ENCODE measurements around the gene PARS2.

The PARS2 gene

GRCh38 chr1:54791880-54792522 lies 27.7 kb upstream of the PARS2 start:
- Histone ChIP-seq H3K9ac (ENCODE audit: low read depth in 1 of 2, low read length in 2 of 2) (no peak overlapping the region), H3K9me3 (ENCODE audit: control insufficient read depth in 1 of 2, low read length in 2 of 2) (no peaks in the 10 kb centered on the region), H3K4me1 (ENCODE audit: control insufficient read depth in 1 of 2, insufficient read depth in 2 of 2, low read length in 2 of 2) (peaks cover 31 to 34% of the 10 kb centered on the region in 2 donors), H3K27me3 (ENCODE audit: control insufficient read depth in 1 of 2, insufficient read depth in 2 of 2, low read length in 2 of 2) (no peaks in the 10 kb centered on the region), H3K36me3 (ENCODE audit: control insufficient read depth in 1 of 2, insufficient read depth in 2 of 2, low read length in 2 of 2) (peaks cover 6 to 28% of the 10 kb centered on the region in 2 donors), H3K4me3 (ENCODE audit: low read depth in 1 of 2, low read length in 2 of 2) (no peak overlapping the region), H3K27ac (ENCODE audit: low read depth, low read length) (no peak overlapping the region)

GRCh38 chr1:54788459-54788858 lies 24.1 kb upstream of the PARS2 start:
- Histone ChIP-seq H3K9ac (ENCODE audit: low read depth in 1 of 2, low read length in 2 of 2) (no peak overlapping the region), H3K9me3 (ENCODE audit: control insufficient read depth in 1 of 2, low read length in 2 of 2) (no peaks in the 10 kb centered on the region), H3K36me3 (ENCODE audit: control insufficient read depth in 1 of 2, insufficient read depth in 2 of 2, low read length in 2 of 2) (peaks cover 20 to 54% of the 10 kb centered on the region in 2 donors), H3K4me3 (ENCODE audit: low read depth in 1 of 2, low read length in 2 of 2) (no peak overlapping the region), H3K27me3 (ENCODE audit: control insufficient read depth in 1 of 2, insufficient read depth in 2 of 2, low read length in 2 of 2) (no peaks in the 10 kb centered on the region), H3K4me1 (ENCODE audit: control insufficient read depth in 1 of 2, insufficient read depth in 2 of 2, low read length in 2 of 2) (no peaks in the 10 kb centered on the region), H3K27ac (ENCODE audit: low read depth, low read length) (no peak overlapping the region)

- Histone ChIP-seq H3K9ac (ENCODE audit: low read depth in 1 of 2, low read length in 2 of 2) (no peak overlapping the region), H3K9me3 (ENCODE audit: control insufficient read depth in 1 of 2, low read length in 2 of 2) (no peaks in the 10 kb centered on the region), H3K27ac (ENCODE audit: low read depth, low read length) (no peak overlapping the region), H3K4me1 (ENCODE audit: control insufficient read depth in 1 of 2, insufficient read depth in 2 of 2, low read length in 2 of 2) (no peaks in the 10 kb centered on the region), H3K36me3 (ENCODE audit: control insufficient read depth in 1 of 2, insufficient read depth in 2 of 2, low read length in 2 of 2) (peaks cover 20 to 55% of the 10 kb centered on the region in 2 donors), H3K27me3 (ENCODE audit: control insufficient read depth in 1 of 2, insufficient read depth in 2 of 2, low read length in 2 of 2) (no peaks in the 10 kb centered on the region), H3K4me3 (ENCODE audit: low read depth in 1 of 2, low read length in 2 of 2) (no peak overlapping the region)
These were observed 23.3 kb upstream of the PARS2 start for GRCh38 chr1:54787604-54788003.

GRCh38 chr1:54786778-54787177 lies 22.5 kb upstream of the PARS2 start:
- Histone ChIP-seq H3K27me3 (ENCODE audit: control insufficient read depth in 1 of 2, insufficient read depth in 2 of 2, low read length in 2 of 2) (no peaks in the 10 kb centered on the region), H3K9me3 (ENCODE audit: control insufficient read depth in 1 of 2, low read length in 2 of 2) (no peaks in the 10 kb centered on the region), H3K4me3 (ENCODE audit: low read depth in 1 of 2, low read length in 2 of 2) (no peak overlapping the region), H3K4me1 (ENCODE audit: control insufficient read depth in 1 of 2, insufficient read depth in 2 of 2, low read length in 2 of 2) (no peaks in the 10 kb centered on the region), H3K27ac (ENCODE audit: low read depth, low read length) (no peak overlapping the region), H3K9ac (ENCODE audit: low read depth in 1 of 2, low read length in 2 of 2) (no peak overlapping the region), H3K36me3 (ENCODE audit: control insufficient read depth in 1 of 2, insufficient read depth in 2 of 2, low read length in 2 of 2) (peaks cover 15 to 62% of the 10 kb centered on the region in 2 donors)

GRCh38 chr1:54784066-54784465 lies 19.7 kb upstream of the PARS2 start:
- Histone ChIP-seq H3K4me3 (ENCODE audit: low read depth in 1 of 2, low read length in 2 of 2) (no peak overlapping the region), H3K27ac (ENCODE audit: low read depth, low read length) (no peak overlapping the region)

GRCh38 chr1:54782588-54782987 lies 18.3 kb upstream of the PARS2 start:
- Histone ChIP-seq H3K9me3 (ENCODE audit: control insufficient read depth in 1 of 2, low read length in 2 of 2) (no peaks in the 10 kb centered on the region), H3K9ac (ENCODE audit: low read depth in 1 of 2, low read length in 2 of 2) (no peak overlapping the region), H3K27me3 (ENCODE audit: control insufficient read depth in 1 of 2, insufficient read depth in 2 of 2, low read length in 2 of 2) (no peaks in the 10 kb centered on the region), H3K27ac (ENCODE audit: low read depth, low read length) (no peak overlapping the region), H3K4me3 (ENCODE audit: low read depth in 1 of 2, low read length in 2 of 2) (no peak overlapping the region), H3K36me3 (ENCODE audit: control insufficient read depth in 1 of 2, insufficient read depth in 2 of 2, low read length in 2 of 2) (peaks cover 15 to 52% of the 10 kb centered on the region in 2 donors), H3K4me1 (ENCODE audit: control insufficient read depth in 1 of 2, insufficient read depth in 2 of 2, low read length in 2 of 2) (no peaks in the 10 kb centered on the region)

More at GRCh38 chr1:54784066-54784465, 19.7 kb upstream of the PARS2 start:
- Histone ChIP-seq H3K9me3 (ENCODE audit: control insufficient read depth in 1 of 2, low read length in 2 of 2) (no peaks in the 10 kb centered on the region), H3K27me3 (ENCODE audit: control insufficient read depth in 1 of 2, insufficient read depth in 2 of 2, low read length in 2 of 2) (no peaks in the 10 kb centered on the region), H3K36me3 (ENCODE audit: control insufficient read depth in 1 of 2, insufficient read depth in 2 of 2, low read length in 2 of 2) (peaks cover 15 to 51% of the 10 kb centered on the region in 2 donors), H3K4me1 (ENCODE audit: control insufficient read depth in 1 of 2, insufficient read depth in 2 of 2, low read length in 2 of 2) (no peaks in the 10 kb centered on the region), H3K9ac (ENCODE audit: low read depth in 1 of 2, low read length in 2 of 2) (no peak overlapping the region)

- Histone ChIP-seq H3K36me3 (ENCODE audit: control insufficient read depth in 1 of 2, insufficient read depth in 2 of 2, low read length in 2 of 2) (peaks cover 15 to 49% of the 10 kb centered on the region in 2 donors), H3K27ac (ENCODE audit: low read depth, low read length) (no peak overlapping the region), H3K4me1 (ENCODE audit: control insufficient read depth in 1 of 2, insufficient read depth in 2 of 2, low read length in 2 of 2) (no peaks in the 10 kb centered on the region), H3K27me3 (ENCODE audit: control insufficient read depth in 1 of 2, insufficient read depth in 2 of 2, low read length in 2 of 2) (no peaks in the 10 kb centered on the region), H3K4me3 (ENCODE audit: low read depth in 1 of 2, low read length in 2 of 2) (no peak overlapping the region), H3K9ac (ENCODE audit: low read depth in 1 of 2, low read length in 2 of 2) (no peak overlapping the region), H3K9me3 (ENCODE audit: control insufficient read depth in 1 of 2, low read length in 2 of 2) (no peaks in the 10 kb centered on the region)
These were observed 17.8 kb upstream of the PARS2 start for GRCh38 chr1:54782156-54782555.

- no peak overlapping the region for H3K4me3 ChIP-seq (ENCODE audit: low read depth in 1 of 2, low read length in 2 of 2)
- no peaks in the 10 kb centered on the region for H3K9me3 ChIP-seq (ENCODE audit: control insufficient read depth in 1 of 2, low read length in 2 of 2)
- H3K36me3 ChIP-seq (ENCODE audit: control insufficient read depth in 1 of 2, insufficient read depth in 2 of 2, low read length in 2 of 2): peaks cover 7 to 40% of the 10 kb centered on the region in 2 donors
- H3K4me1 ChIP-seq (ENCODE audit: control insufficient read depth in 1 of 2, insufficient read depth in 2 of 2, low read length in 2 of 2): peaks cover 0 to 4% of the 10 kb centered on the region in 2 donors
- H3K9ac ChIP-seq (ENCODE audit: low read depth in 1 of 2, low read length in 2 of 2): no peak overlapping the region
- H3K27me3 ChIP-seq (ENCODE audit: control insufficient read depth in 1 of 2, insufficient read depth in 2 of 2, low read length in 2 of 2): no peaks in the 10 kb centered on the region
- no peak overlapping the region for H3K27ac ChIP-seq (ENCODE audit: low read depth, low read length)
These were observed 16.9 kb upstream of the PARS2 start for GRCh38 chr1:54781023-54781723.

GRCh38 chr1:54777431-54777830 lies 13.1 kb upstream of the PARS2 start:
- Histone ChIP-seq H3K4me3 (ENCODE audit: low read depth in 1 of 2, low read length in 2 of 2) (no peak overlapping the region), H3K9me3 (ENCODE audit: control insufficient read depth in 1 of 2, low read length in 2 of 2) (no peaks in the 10 kb centered on the region), H3K27ac (ENCODE audit: low read depth, low read length) (no peak overlapping the region), H3K36me3 (ENCODE audit: control insufficient read depth in 1 of 2, insufficient read depth in 2 of 2, low read length in 2 of 2) (peaks cover 0 to 12% of the 10 kb centered on the region in 2 donors), H3K9ac (ENCODE audit: low read depth in 1 of 2, low read length in 2 of 2) (no peak overlapping the region), H3K4me1 (ENCODE audit: control insufficient read depth in 1 of 2, insufficient read depth in 2 of 2, low read length in 2 of 2) (peaks cover 0 to 6% of the 10 kb centered on the region in 2 donors), H3K27me3 (ENCODE audit: control insufficient read depth in 1 of 2, insufficient read depth in 2 of 2, low read length in 2 of 2) (no peaks in the 10 kb centered on the region)

- Histone ChIP-seq H3K4me3 (ENCODE audit: low read depth in 1 of 2, low read length in 2 of 2) (no peak overlapping the region), H3K4me1 (ENCODE audit: control insufficient read depth in 1 of 2, insufficient read depth in 2 of 2, low read length in 2 of 2) (peaks cover 0 to 6% of the 10 kb centered on the region in 2 donors), H3K9me3 (ENCODE audit: control insufficient read depth in 1 of 2, low read length in 2 of 2) (no peaks in the 10 kb centered on the region), H3K36me3 (ENCODE audit: control insufficient read depth in 1 of 2, insufficient read depth in 2 of 2, low read length in 2 of 2) (peaks cover 0 to 8% of the 10 kb centered on the region in 2 donors), H3K27ac (ENCODE audit: low read depth, low read length) (no peak overlapping the region), H3K9ac (ENCODE audit: low read depth in 1 of 2, low read length in 2 of 2) (no peak overlapping the region), H3K27me3 (ENCODE audit: control insufficient read depth in 1 of 2, insufficient read depth in 2 of 2, low read length in 2 of 2) (no peaks in the 10 kb centered on the region)
These were observed 12.7 kb upstream of the PARS2 start for GRCh38 chr1:54777011-54777410.
